ENCODE data around the gene UFD1.

GRCh38 chr22:19499880-19500242 is 20.9 kb upstream of the UFD1 start:
- no peak for TF ChIP-seq CTCF (conservative IDR thresholded peaks at IDR 0.05 in 1 of 2, IDR thresholded peaks at IDR 0.05 in 1 of 2; ENCODE audit: extremely low read depth in 1 of 2, insufficient read depth in 1 of 2, low read depth in 1 of 2, low read length in 2 of 2)
- TF ChIP-seq EZH2 (IDR thresholded peaks at IDR 0.05; ENCODE audit: borderline replicate concordance, low read length): no peak
